GM15510 (cell line): ENCODE data around the gene TTLL11.

Experiments used
- POLR2A ChIP-seq: IDR thresholded peaks from 3 replicates; pipeline ENCODE4 v1.6.1; 2011; ENCODE audit warnings: borderline replicate concordance; ENCODE audit not compliant: insufficient read length; ENCODE audit errors: extremely low read depth

Gene TTLL11

DNA sequence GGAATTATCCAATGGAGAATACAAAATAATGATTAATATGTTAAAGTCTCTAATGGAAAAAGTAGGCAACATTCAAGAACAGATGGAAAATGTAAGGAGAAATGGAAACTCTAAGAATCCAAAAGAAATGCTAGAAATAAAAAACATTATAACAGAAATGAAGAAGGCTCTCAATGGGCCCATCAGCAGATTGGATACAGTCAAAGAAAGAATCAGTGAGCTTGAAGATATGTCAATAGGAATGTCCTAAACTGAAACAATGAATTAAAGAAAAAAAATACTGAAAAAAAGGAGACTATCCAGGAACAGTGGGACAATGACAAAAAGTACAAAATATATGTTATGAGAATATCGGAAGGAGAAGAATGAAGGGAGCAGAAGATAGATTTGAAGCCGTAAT is 248.5 kb downstream of the TTLL11 start:
- TF ChIP-seq POLR2A: no peak

DNA sequence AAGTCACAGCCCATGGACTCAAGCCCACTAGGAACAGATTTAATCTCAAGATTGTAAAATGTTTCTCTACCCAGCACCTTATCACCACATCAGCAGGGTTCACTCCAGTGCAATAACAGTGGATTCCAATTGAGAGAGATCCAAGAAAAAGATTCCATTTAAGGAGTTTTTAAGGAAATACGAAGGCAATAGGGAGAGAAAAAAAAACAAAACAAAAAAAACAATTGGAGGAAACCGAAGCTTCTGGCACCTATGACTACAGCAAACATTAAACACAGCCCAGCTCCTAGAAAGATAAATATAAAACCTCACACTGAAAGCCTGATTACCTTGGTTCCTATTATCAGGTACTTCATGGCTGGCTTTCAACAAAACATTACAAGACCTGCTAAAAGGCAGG is 249.0 kb downstream of the TTLL11 start:
- TF ChIP-seq POLR2A: no peak

DNA sequence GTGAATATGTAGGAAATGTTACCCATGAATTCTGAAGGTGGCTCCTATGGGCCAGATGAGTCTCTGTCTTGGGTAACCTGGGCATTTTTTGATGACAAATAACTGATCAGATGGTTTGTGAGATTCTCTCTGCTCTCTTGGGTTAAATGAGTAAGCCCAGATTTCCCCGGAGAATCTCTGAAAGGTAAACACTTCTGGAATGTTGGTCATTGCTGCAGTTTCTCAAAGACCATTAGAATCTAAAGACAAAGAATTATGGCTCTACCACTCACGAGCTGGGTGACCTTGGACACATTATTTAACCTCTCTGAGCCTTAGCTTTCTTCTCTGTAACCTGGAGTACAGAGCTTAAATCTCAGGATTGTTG is 250.5 kb downstream of the TTLL11 start:
- no peak for TF ChIP-seq POLR2A

DNA sequence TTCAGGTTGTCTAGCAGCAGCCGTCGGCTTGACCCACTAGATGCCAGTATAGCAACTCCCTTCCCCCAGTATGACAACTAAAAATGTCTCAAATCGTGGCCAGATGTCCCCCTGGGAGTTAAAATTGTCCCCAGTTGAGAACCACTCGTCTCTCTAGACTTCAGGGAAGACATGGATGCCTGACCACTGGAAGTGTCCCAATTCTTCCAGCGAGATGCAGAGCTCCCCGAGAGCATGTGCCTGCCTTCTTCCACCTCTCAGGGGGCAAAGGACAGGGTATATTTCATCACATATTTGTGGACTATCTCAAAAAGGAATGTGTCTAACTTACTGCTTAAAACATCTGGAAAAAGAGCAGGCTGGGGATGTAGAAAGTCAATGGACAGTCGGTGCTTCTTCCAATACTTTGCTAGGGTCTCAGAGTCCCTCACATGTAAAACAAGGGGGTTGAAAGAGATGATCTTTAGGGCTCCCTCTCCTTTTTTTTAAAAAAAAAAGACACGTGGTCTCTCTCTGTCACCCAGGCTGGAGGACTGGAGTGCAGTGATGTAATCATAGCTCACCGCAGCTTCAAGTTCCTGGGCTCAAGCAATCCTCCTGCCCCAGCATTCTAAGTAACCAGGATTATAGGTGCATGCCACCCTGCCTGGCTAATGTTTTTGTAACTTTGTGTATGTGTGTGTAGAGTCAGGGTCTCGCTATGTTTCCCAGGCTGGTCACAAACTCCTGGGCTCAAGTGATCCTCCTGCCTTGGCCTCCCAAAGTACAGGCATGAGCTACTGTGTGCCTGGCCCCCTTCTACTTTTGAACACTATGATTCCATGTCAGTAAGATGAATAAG is 251.1 kb downstream of the TTLL11 start:
- TF ChIP-seq POLR2A: no peak

DNA sequence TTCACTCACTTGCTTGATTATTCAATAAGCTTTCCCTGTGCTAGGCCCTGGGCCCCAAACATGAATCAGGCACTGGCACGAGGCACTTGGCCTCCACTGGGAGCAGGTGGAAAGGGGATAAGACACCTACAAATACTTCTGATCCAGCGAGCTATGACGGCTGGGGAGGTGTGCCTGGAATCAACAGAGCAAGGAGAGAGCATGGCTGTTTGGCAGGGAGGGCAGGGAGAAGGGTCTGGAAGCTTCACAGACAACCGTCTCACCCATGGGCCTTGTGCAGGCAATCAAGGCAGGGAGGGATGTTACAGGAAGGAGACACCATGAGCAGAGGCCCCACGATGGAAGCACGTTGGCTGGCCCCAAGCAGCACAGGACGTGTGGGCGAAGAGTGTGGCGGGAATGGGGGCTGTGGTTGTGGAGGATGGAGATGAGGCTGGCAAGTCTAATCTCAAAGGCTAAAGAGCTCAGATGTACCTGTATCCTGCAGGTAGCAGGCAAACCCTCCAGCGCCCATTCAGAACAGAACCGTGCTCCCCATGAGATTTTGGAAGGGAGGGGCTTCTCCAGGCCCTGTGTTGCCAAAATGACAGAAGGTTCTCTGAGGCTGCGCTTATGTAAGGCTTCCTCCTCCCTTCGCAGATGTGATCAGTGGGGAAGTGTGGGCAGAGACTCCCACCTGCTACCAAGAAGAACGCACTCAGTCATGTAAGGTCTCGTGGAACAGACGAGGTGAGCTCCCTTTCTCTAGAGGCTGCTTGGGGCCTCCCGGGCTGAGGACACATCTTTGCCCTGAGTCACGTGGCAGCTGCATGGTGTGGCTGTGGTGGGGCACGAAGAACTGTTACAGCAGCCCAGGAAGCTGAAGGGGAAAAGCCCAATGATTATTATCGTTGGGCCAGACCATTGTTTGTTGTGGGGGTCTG is 252.0 kb downstream of the TTLL11 start:
- no peak for TF ChIP-seq POLR2A

DNA sequence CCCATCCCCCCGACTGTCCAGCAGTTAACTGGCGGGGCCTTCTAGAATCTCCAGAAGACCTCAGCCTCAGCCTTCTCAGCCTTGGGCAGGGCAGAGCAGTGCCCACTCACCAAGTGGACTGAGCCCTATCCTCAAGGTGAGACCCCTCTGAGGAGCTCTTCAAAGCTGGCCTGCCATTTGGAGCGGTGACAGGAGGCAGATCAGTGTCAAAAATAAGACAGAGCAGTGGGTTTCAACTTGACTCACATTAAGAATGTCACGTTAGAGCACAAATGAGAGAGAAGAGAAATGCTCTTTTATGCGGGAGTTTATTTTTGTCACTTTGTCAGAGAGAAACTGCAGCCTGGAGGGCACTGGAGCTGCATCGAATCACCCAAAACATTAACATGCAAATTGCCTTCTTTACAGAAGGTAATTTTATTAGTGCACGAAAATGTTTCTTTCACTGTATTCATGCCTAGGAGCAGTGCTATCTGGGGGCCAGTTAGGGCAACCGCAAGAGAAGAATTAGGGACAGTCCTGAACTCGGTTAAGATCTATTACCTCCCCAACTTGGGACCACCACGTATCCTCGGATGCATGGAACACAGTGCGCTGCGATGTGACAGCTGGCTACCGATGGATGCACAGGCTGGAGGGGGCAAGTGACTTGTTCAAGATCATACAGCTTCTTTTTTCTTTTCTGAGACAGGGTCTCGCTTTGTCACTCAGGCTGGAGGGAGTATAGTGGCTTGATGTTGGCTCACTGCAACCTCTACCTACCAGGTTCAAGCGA is 253.2 kb downstream of the TTLL11 start:
- TF ChIP-seq POLR2A: no peak

DNA sequence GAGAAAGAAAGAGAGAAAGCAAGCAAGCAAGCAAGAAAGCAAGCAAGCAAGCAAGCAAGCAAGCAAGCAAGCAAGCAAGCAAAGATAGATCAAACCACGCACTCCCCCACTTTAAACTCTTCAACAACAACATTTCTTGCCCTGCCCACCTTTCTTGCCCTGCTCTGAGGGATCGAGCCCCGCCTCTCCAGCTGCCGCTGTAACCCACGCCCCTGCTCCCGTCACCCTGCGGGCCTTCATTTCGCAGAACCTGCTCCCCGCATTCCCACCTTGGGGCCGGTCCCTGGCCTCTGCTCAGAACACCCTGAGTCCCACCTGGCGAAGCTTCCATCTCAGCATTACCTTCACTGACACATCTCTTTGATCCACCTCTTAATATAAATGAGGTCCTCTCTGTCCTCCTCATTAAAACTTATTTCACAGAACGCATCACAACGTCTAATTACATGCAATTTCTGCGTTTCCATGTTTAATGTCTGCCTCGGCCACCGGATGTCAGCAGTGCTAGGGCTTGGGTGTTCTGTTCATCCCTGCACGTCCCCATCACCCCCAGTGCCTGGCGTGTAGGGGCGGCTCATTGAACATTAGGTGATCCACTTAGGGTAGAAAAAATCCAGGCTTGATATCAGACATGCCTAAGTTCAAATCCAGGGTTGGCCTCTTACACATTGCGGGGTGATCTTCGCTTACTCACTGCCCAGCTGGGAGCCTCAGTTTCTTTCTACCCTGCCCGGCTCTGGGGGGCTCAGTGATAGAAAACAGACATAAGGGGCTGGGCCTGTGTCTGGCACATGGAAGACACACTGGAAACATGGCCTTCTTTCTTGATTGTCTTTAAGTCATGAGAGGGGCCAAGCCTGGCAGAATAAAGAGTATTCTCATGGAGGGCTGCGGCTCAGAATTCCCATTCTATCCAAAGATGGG is 254.1 kb downstream of the TTLL11 start:
- no peak for TF ChIP-seq POLR2A

DNA sequence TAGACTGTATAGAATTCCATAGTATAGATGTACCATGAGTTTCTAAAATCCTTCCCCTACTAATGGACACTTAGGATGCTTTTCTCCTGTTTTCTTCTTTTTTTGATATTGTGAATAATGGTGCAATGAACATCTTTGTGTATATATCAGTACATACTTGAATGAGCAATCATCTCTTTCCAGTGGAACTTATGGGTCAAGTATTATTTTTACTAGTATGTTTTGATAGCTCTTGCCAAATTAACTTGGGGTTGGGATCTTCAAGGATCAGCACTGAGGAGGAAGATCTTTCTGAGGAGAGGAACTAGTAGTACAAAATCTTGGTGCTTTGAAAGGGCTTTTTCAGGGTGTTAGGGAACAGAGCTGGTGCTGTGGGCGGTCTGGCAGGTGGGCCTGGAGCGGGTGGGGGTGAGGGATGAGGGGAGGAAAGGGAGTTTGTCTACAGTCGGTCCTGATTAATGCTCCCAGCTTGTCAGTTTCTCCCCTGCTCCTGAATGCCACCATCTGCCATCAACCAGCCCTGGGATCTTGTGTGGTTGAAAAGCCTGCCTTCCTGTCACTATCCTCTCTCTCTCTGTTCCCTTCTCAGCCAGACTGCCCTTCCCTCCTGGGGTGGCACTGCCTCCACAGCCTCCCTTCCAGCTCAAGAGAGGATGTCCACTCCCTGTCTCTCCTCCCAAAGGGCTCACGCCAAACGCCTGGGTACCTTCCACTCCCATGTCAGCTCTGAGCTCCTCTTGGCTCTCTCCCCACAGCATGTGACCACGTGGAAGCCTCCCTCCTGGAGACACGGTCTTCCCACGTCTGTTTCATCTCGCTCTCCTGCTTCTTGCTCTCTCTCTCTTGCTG is 255.8 kb downstream of the TTLL11 start:
- no peak for TF ChIP-seq POLR2A

DNA sequence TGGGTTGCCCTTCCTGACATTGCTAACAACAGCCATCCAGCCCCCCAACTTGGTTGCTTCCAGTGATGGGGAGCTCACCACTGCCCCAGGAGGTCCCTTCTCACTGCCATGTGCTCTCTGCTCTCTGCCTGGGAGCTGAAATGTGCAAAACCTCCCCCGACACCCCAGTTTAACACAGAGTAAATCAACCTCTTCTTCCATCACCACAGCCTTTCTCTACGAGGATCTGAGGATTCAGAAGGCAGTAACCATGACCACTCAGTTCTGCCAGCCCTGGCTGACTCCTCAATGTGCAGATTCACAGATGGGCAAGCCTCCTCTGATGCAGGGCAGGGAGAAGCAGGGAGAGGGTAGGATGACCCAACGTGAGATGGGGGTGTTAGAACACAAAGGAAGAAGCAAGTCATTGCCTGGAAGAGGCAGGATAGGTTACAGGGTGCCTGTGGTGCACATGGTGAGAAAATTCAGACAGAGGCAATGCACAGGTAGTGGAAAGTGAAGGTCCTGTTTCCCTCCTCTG is 256.7 kb downstream of the TTLL11 start:
- no peak for TF ChIP-seq POLR2A

DNA sequence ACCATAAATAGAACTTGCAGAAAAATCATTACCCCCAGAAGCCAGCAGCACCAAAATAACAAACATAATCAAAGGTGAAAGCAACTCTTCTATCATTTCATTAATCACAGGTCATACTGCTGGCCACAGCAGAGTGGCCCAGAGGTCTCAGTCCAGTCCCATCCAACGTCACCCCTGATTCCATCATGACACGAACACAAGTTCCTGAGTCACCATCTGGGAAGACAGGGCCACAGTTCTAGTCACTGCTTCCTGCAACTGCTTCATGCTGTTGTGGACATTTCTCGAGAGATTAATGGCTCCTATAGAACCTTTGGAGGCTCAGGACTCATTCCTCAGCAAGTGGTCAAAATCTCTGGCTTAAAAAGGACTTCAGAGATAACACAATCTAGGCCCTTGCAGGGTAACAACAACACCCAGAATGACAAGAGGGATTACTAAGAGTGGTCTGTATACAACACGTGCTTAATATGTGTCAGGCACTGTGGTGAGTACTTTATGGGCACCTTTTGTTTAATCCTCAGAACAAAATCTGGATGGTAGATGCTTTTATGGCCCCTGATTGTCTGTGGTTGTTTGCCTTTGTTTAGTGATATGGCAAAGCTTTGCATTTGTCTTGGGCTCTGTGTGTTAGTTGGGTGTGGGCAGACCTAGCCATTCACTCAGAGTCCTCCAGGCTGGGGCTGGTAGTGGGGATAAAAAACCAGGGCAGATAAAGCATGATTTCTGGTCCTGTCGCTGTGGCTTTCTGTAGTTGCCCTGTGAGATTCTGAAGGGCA is 257.3 kb downstream of the TTLL11 start:
- TF ChIP-seq POLR2A: no peak

DNA sequence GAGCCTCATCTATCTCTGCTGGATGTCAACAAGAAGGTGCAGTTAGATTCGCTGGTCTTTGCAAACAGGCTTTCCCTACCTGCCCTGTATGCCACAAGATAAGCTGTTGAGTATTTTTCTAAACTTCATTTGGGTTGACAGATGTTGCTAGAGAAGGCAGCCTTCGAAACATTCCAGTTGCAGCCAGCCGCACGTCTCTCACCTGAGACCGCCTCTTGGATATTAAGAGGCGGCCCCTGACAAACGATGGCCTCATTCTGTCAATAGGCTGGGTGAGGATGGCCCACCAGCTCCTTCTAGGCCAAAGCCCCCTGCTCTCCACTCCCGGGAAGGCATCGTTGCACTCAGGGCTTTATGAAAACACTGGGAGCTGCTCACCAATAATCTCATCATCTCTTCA is 260.0 kb downstream of the TTLL11 start:
- no peak for TF ChIP-seq POLR2A

DNA sequence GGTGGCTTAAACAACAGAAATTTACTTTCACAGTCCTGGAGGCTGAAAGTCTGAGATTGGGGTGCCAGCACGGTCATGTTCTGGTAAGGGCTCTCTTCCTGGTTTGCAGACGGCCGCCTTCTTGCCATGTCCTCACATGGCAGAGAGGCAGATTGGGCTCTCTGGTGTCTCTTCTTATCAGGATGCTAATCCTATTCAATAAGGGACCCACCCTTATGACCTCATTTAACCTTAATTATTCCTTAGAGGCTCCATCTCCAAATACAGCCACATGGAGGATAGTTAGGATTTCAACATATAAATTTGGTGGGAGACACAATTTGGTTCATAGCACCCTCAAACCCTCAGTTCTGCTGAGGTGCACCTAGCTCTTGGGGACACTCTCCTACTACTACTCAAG is 261.2 kb downstream of the TTLL11 start:
- no peak for TF ChIP-seq POLR2A

DNA sequence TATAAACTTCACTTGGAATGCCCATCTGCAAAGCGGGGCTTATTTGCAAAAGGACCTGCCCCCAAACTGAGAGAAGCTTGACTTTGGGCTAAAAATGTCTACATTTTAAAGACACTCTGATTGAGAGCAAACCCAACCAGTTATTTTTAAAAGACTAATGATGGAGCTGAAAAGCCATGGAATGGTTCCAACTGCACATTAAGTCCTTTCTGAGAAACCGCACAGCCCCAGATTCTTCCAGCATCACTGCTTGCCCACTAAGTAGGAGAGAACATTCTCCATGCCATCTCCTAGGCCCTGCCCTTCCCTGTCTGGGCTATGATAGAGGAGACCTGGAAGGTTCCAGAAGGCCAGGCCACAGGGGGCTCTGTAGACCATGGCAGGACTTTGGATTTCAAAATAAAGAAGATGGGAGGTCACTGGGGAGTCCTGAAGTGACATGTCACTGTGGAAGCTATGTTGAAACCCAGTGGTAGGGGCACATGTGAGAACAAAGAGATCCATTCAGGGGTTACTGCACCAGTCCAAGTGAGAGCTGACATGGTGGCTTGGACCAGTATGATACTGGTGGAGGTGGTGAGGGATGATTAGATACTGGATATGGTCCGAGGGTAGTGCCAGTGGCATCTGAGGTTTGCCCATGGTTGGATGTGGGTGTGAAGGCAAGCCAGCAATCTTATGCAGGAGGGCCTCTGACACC is 262.5 kb downstream of the TTLL11 start:
- no peak for TF ChIP-seq POLR2A
